SK-N-SH (cell line): ENCODE results near the gene PCMT1. TPM values are rescaled to one million over a fixed set of nuclear protein-coding genes. Genes with fewer than 3 reads are reported as not detected.

ENCODE experiments used
- CTCF ChIA-PET: fragments of 300-600, 350-600 bp; formaldehyde crosslinking; extraction: SDS; loops from one replicate; lab custom pipeline; 2021; lab: Yijun Ruan, JAX
- POLR2A ChIA-PET: fragments of 350-600 bp; sonication (Branson Sonifier 250); formaldehyde crosslinking; extraction: SDS; loops from one replicate; lab custom pipeline; 2020; ENCODE audit warnings: antibody characterized with exemption, inconsistent platforms; lab: Yijun Ruan, JAX
- DNase-seq: peaks from one replicate; pipeline ENCODE4 v3.0.0; 2012
- H2AFZ ChIP-seq: fragments of 200-600 bp; sonication (generic); 2 replicates; pipeline ENCODE4 v1.8.1; 2016; ENCODE audit warnings: antibody characterized with exemption, mild to moderate bottlenecking, low read depth
- H3F3A ChIP-seq: fragments of 200-600 bp; sonication (generic); replicated peaks from 2 replicates; pipeline ENCODE3; 2016; ENCODE audit warnings: antibody characterized with exemption, mild to moderate bottlenecking; ENCODE audit not compliant: insufficient read depth
- H3K27ac ChIP-seq, 2 experiments: fragments of 200-500 bp in 1 of 2; fragments of 200-600 bp in 1 of 2; sonication (Bioruptor generic) in 1 of 2; sonication (generic), shearing (Covaris generic) in 1 of 2; 2 replicates each; pipeline versions ENCODE4 v1.5.1 to v1.6.1; 2014 to 2016; ENCODE audit warnings: low read depth in 2 of 2, inconsistent platforms in 1 of 2, low read length in 1 of 2, mild to moderate bottlenecking in 1 of 2, mixed read lengths in 1 of 2
- H3K27me3 ChIP-seq: fragments of 200-600 bp; sonication (generic), shearing (Covaris generic); 2 replicates; pipeline ENCODE4 v1.6.1; 2016; ENCODE audit warnings: mixed run types; ENCODE audit not compliant: insufficient read depth
- H3K36me3 ChIP-seq, 2 experiments: fragments of 200-500 bp in 1 of 2; fragments of 200-600 bp in 1 of 2; sonication (Bioruptor generic) in 1 of 2; sonication (generic) in 1 of 2; replicated peaks in 1 of 2; 2 replicates each; pipeline versions ENCODE3 to v1.5.1; 2014 to 2016; ENCODE audit warnings: low read length in 1 of 2, mild to moderate bottlenecking in 1 of 2; ENCODE audit not compliant: insufficient read depth in 2 of 2, control insufficient read depth in 1 of 2
- H3K4me1 ChIP-seq, 2 experiments: fragments of 200-500 bp in 1 of 2; fragments of 200-600 bp in 1 of 2; sonication (Bioruptor generic) in 1 of 2; sonication (generic), shearing (Covaris generic) in 1 of 2; 2 replicates each; pipeline versions ENCODE4 v1.5.1 to v1.6.1; 2014 to 2016; ENCODE audit warnings: low read depth in 1 of 2, low read length in 1 of 2, mixed run types in 1 of 2; ENCODE audit not compliant: insufficient read depth in 2 of 2, control insufficient read depth in 1 of 2
- H3K4me2 ChIP-seq: fragments of 200-600 bp; sonication (generic), shearing (Covaris generic); 2 replicates; pipeline ENCODE4 v1.6.1; 2017; ENCODE audit warnings: mixed run types
- H3K4me3 ChIP-seq, 2 experiments: fragments of 200-500 bp in 1 of 2; fragments of 200-600 bp in 1 of 2; sonication (Bioruptor generic) in 1 of 2; sonication (generic), shearing (Covaris generic) in 1 of 2; 2 replicates each; pipeline versions ENCODE4 v1.5.1 to v1.8.1; 2014 to 2016; ENCODE audit warnings: low read depth in 2 of 2, inconsistent platforms in 1 of 2, low read length in 1 of 2, mild to moderate bottlenecking in 1 of 2, mixed read lengths in 1 of 2, moderate library complexity in 1 of 2
- H3K79me2 ChIP-seq: fragments of 200-600 bp; sonication (generic); 2 replicates; pipeline ENCODE4 v1.8.1; 2017; ENCODE audit warnings: mild to moderate bottlenecking; ENCODE audit not compliant: insufficient read depth
- H3K9ac ChIP-seq: fragments of 200-600 bp; sonication (generic); 2 replicates; pipeline ENCODE4 v1.6.1; 2017; ENCODE audit warnings: mixed run types
- H3K9me2 ChIP-seq: fragments of 200-600 bp; sonication (generic); 2 replicates; pipeline ENCODE4 v1.6.1; 2017; ENCODE audit warnings: mixed run types
- H3K9me3 ChIP-seq: fragments of 200-600 bp; sonication (generic); 2 replicates; pipeline ENCODE4 v1.6.1; 2017; ENCODE audit warnings: mixed run types, mild to moderate bottlenecking, moderate library complexity
- H4K20me1 ChIP-seq: fragments of 200-600 bp; sonication (generic); 2 replicates; pipeline ENCODE4 v1.6.1; 2017; ENCODE audit warnings: mild to moderate bottlenecking, mixed run types; ENCODE audit not compliant: insufficient read depth
- EP300 ChIP-seq, 2 experiments: IDR thresholded peaks; 2 replicates each; pipeline versions ENCODE4 v1.4.0 to v1.6.1; 2012; ENCODE audit warnings: borderline replicate concordance in 1 of 2, low read depth in 1 of 2, low read length in 1 of 2
- FOXJ3 ChIP-seq: sonication (generic); formaldehyde crosslinking; IDR thresholded peaks from 2 replicates; pipeline ENCODE4 v1.5.1; 2020; ENCODE audit warnings: mild to moderate bottlenecking, missing genetic modification reagents
- FOXM1 ChIP-seq: IDR thresholded peaks from 2 replicates; pipeline ENCODE4 v1.4.0; 2012; ENCODE audit warnings: low read depth, mild to moderate bottlenecking
- NRF1 ChIP-seq: IDR thresholded peaks from 2 replicates; pipeline ENCODE4 v1.6.1; 2012; ENCODE audit warnings: low read depth, mild to moderate bottlenecking, low read length
- TCF12 ChIP-seq: IDR thresholded peaks from 2 replicates; pipeline ENCODE4 v1.4.0; 2012
- WGBS: methylation state at CpG from one replicate; pipeline ENCODE4 v1.1.6; 2017; ENCODE audit warnings: low lambda C conversion rate; 5-methylcytosine and 5-hydroxymethylcytosine counted together
- polyA plus RNA-seq, 3 experiments: library from polyadenylated mRNA; depleted of rRNA; stranded (reverse); fragments of >200 nt; gene quantifications; 2 replicates each; pipeline ENCODE4 v1.2.3, GENCODE V29; 2012
- TF ChIP-seq, protein P1 (sequence below): IDR thresholded peaks from 2 replicates; pipeline ENCODE4; 2012
- TF ChIP-seq, protein P2 (sequence below): fragments of 200-600 bp; sonication (generic); IDR thresholded peaks from 2 replicates; pipeline ENCODE4 v1.6.1; 2017; ENCODE audit warnings: antibody characterized with exemption, mild to moderate bottlenecking, moderate library complexity
- TF ChIP-seq, protein P3 (sequence below): fragments of 150-350 bp; IDR thresholded peaks from 2 replicates; pipeline ENCODE4 v1.6.1; 2016; ENCODE audit warnings: mild to moderate bottlenecking, low read depth, low read length
- TF ChIP-seq, protein P4 (sequence below): IDR thresholded peaks from 2 replicates; pipeline ENCODE4 v1.4.0; 2012; ENCODE audit warnings: low read depth
- TF ChIP-seq, protein P5 (sequence below): IDR thresholded peaks from 2 replicates; pipeline ENCODE4 v1.6.1; 2012; ENCODE audit warnings: mild to moderate bottlenecking, low read depth, low read length, moderate library complexity

Gene PCMT1
- polyA plus RNA-seq, 1 of the 3 experiments (the other 2 are of a cell fraction), result 190 TPM

DNA sequence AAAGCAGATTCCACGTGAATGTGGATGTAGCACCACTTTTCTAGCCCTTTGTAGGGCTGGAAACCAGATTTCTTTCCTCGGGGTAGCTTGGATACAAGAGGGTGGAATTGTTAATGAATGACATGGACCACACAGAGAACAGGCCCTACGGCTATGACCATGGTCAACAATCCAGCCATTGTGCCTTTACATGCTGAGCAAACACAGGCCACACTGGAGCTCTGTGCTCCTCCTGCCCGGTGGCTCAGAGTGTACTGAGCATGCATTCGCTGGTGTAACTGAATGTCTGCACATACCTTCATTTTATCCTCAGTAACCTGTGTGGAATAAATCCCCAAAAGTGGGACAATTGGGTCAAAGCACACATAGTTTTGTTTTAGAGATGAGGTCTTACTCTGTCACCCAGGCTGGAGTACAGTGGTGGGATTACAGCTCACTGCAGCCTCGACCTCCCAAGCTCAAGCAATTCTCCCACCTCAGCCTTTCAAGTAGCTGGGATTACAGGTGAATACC is 81.8 kb downstream of the PCMT1 start:
- Histone ChIP-seq H3K79me2 (no peaks in the 10 kb centered on the region), H3F3A (no peaks in the 10 kb centered on the region), H3K4me2 (no peak overlapping the region), H4K20me1 (no peaks in the 10 kb centered on the region), H3K27me3 (no peaks in the 10 kb centered on the region), H3K36me3 (peaks cover 20 to 29% of the 10 kb centered on the region in 2 experiments), H3K9me2 (no peaks in the 10 kb centered on the region), H3K4me3 (no peak overlapping the region), H3K9me3 (no peaks in the 10 kb centered on the region), H3K4me1 (no peaks in the 10 kb centered on the region), H3K27ac (no peak overlapping the region), H2AFZ (no peak overlapping the region), H3K9ac (no peak overlapping the region)
- POLR2A ChIA-PET, result no interaction called here
- CTCF ChIA-PET, result no interaction called here
- no peak for DNase-seq
- TF ChIP-seq, protein P1, sequence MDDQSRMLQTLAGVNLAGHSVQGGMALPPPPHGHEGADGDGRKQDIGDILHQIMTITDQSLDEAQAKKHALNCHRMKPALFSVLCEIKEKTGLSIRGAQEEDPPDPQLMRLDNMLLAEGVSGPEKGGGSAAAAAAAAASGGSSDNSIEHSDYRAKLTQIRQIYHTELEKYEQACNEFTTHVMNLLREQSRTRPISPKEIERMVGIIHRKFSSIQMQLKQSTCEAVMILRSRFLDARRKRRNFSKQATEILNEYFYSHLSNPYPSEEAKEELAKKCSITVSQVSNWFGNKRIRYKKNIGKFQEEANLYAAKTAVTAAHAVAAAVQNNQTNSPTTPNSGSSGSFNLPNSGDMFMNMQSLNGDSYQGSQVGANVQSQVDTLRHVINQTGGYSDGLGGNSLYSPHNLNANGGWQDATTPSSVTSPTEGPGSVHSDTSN, result no peak
- TF ChIP-seq, protein P2, sequence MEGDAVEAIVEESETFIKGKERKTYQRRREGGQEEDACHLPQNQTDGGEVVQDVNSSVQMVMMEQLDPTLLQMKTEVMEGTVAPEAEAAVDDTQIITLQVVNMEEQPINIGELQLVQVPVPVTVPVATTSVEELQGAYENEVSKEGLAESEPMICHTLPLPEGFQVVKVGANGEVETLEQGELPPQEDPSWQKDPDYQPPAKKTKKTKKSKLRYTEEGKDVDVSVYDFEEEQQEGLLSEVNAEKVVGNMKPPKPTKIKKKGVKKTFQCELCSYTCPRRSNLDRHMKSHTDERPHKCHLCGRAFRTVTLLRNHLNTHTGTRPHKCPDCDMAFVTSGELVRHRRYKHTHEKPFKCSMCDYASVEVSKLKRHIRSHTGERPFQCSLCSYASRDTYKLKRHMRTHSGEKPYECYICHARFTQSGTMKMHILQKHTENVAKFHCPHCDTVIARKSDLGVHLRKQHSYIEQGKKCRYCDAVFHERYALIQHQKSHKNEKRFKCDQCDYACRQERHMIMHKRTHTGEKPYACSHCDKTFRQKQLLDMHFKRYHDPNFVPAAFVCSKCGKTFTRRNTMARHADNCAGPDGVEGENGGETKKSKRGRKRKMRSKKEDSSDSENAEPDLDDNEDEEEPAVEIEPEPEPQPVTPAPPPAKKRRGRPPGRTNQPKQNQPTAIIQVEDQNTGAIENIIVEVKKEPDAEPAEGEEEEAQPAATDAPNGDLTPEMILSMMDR, result no peak
- TF ChIP-seq FOXM1 (no peak), FOXJ3 (CRISPR knock-in tag) (no peak), NRF1 (no peak), EP300 (IDR thresholded peaks at IDR 0.05; ENCODE audit: borderline replicate concordance in 1 of 2, low read depth in 1 of 2, low read length in 1 of 2) (no peak), TCF12 (no peak)
- TF ChIP-seq, protein P3, sequence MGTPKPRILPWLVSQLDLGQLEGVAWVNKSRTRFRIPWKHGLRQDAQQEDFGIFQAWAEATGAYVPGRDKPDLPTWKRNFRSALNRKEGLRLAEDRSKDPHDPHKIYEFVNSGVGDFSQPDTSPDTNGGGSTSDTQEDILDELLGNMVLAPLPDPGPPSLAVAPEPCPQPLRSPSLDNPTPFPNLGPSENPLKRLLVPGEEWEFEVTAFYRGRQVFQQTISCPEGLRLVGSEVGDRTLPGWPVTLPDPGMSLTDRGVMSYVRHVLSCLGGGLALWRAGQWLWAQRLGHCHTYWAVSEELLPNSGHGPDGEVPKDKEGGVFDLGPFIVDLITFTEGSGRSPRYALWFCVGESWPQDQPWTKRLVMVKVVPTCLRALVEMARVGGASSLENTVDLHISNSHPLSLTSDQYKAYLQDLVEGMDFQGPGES, result no peak
- TF ChIP-seq, protein P4, sequence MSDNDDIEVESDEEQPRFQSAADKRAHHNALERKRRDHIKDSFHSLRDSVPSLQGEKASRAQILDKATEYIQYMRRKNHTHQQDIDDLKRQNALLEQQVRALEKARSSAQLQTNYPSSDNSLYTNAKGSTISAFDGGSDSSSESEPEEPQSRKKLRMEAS, result no peak
- TF ChIP-seq, protein P5, sequence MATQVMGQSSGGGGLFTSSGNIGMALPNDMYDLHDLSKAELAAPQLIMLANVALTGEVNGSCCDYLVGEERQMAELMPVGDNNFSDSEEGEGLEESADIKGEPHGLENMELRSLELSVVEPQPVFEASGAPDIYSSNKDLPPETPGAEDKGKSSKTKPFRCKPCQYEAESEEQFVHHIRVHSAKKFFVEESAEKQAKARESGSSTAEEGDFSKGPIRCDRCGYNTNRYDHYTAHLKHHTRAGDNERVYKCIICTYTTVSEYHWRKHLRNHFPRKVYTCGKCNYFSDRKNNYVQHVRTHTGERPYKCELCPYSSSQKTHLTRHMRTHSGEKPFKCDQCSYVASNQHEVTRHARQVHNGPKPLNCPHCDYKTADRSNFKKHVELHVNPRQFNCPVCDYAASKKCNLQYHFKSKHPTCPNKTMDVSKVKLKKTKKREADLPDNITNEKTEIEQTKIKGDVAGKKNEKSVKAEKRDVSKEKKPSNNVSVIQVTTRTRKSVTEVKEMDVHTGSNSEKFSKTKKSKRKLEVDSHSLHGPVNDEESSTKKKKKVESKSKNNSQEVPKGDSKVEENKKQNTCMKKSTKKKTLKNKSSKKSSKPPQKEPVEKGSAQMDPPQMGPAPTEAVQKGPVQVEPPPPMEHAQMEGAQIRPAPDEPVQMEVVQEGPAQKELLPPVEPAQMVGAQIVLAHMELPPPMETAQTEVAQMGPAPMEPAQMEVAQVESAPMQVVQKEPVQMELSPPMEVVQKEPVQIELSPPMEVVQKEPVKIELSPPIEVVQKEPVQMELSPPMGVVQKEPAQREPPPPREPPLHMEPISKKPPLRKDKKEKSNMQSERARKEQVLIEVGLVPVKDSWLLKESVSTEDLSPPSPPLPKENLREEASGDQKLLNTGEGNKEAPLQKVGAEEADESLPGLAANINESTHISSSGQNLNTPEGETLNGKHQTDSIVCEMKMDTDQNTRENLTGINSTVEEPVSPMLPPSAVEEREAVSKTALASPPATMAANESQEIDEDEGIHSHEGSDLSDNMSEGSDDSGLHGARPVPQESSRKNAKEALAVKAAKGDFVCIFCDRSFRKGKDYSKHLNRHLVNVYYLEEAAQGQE, result no peak
- 92% methylated on average over 4 of the region's 6 CpGs for WGBS
